Frontal cortex (tissue), 4 donors: ENCODE data around the gene ACOT7. TPM values are rescaled to one million over a fixed set of nuclear protein-coding genes. Genes with fewer than 3 reads are reported as not detected.

Experiments
- DNase-seq, 2 donors: peaks; one replicate each; pipeline ENCODE4 v3.0.0; 2012; ENCODE audit warnings: low spot score in 2 of 2
- FAIRE-seq: peaks from 2 replicates; lab custom pipeline; 2012; peaks lifted over from hg19 to GRCh38; lab: Jason Lieb, UNC
- total RNA-seq: library from RNA; depleted of rRNA; stranded (reverse); fragments of >200 nt; gene quantifications from one replicate; pipeline ENCODE4 v1.2.3, GENCODE V29; 2014
- donor health status: control.
- donor health status: control.
- donor health status: control.

The ACOT7 gene
- total RNA-seq, 1 donor from 2014 or later = 40.8 TPM

- FAIRE-seq (no peak), DNase-seq (no peak)
Observed at GRCh38 chr1:6349254-6349943, 44.2 kb downstream of the ACOT7 start.

GRCh38 chr1:6348511-6349191 is 44.9 kb downstream of the ACOT7 start:
- DNase-seq (no peak), FAIRE-seq (no peak)

GRCh38 chr1:6347641-6348487 is 45.7 kb downstream of the ACOT7 start:
- no peak for FAIRE-seq

GRCh38 chr1:6345460-6345859 is 48.1 kb downstream of the ACOT7 start:
- FAIRE-seq (no peak), DNase-seq (no peak)

More at GRCh38 chr1:6347641-6348487, 45.7 kb downstream of the ACOT7 start:
- no peak for DNase-seq

- no peak for DNase-seq
- FAIRE-seq = no peak
Observed at GRCh38 chr1:6345009-6345408, 48.6 kb downstream of the ACOT7 start.

GRCh38 chr1:6343506-6344405 is 49.8 kb downstream of the ACOT7 start:
- DNase-seq (peak in 1 of 2 donors; percentile 65), FAIRE-seq (no peak)

- FAIRE-seq = no peak
- no peak for DNase-seq
Observed at GRCh38 chr1:6342056-6342455, 51.5 kb downstream of the ACOT7 start.

GRCh38 chr1:6338695-6339094 is 54.9 kb downstream of the ACOT7 start:
- FAIRE-seq (no peak), DNase-seq (no peak)

GRCh38 chr1:6336776-6337622 is 56.6 kb downstream of the ACOT7 start:
- DNase-seq = no peak
- FAIRE-seq = no peak

- FAIRE-seq (no peak), DNase-seq (no peak)
Observed at GRCh38 chr1:6334261-6334993, 59.1 kb downstream of the ACOT7 start.

- DNase-seq = no peak
- FAIRE-seq = no peak
Observed at GRCh38 chr1:6332821-6333220, 60.7 kb downstream of the ACOT7 start.

- FAIRE-seq (no peak), DNase-seq (no peak)
Observed at GRCh38 chr1:6331543-6332273, 61.9 kb downstream of the ACOT7 start.

GRCh38 chr1:6330410-6330911 is 63.1 kb downstream of the ACOT7 start:
- FAIRE-seq = no peak

GRCh38 chr1:6329851-6330250 is 63.7 kb downstream of the ACOT7 start:
- DNase-seq (no peak), FAIRE-seq (no peak)

More at GRCh38 chr1:6330410-6330911, 63.1 kb downstream of the ACOT7 start:
- DNase-seq = peak; percentile 47 to 53

GRCh38 chr1:6329396-6329795 is 64.2 kb downstream of the ACOT7 start:
- no peak for FAIRE-seq
- no peak for DNase-seq

GRCh38 chr1:6328696-6329095 is 64.9 kb downstream of the ACOT7 start:
- DNase-seq (no peak), FAIRE-seq (no peak)

- DNase-seq = no peak
- no peak for FAIRE-seq
Observed at GRCh38 chr1:6328091-6328490, 65.5 kb downstream of the ACOT7 start.
